GM12891 (cell line): ENCODE results near the gene CTBP2.

Experiments
- POLR2A ChIP-seq: IDR thresholded peaks from 2 replicates; pipeline ENCODE4 v1.6.1; 2011; ENCODE audit warnings: low read depth, low read length, control low read depth
- POLR2AphosphoS5 ChIP-seq: IDR thresholded peaks from 2 replicates; pipeline ENCODE4 v1.6.1; 2011; ENCODE audit warnings: low read depth, low read length, control low read depth
- TAF1 ChIP-seq: IDR thresholded peaks from 2 replicates; pipeline ENCODE4 v1.6.1; 2011; ENCODE audit warnings: low read depth, low read length, control low read depth

GRCh38 chr10:125187238-125188194 lies 27.2 kb upstream of the CTBP2 start:
- no peak for TF ChIP-seq POLR2A
- TF ChIP-seq TAF1 = no peak
- TF ChIP-seq POLR2AphosphoS5 = no peak
